Choroid plexus epithelial cell (primary cell): ENCODE data around the gene MOB3B.

Experiments
- DNase-seq: peaks from one replicate; pipeline ENCODE4 v3.0.0-alpha.2; 2010; ENCODE audit warnings: low read depth
- H3K4me3 ChIP-seq: 2 replicates; pipeline ENCODE4 v1.5.1; 2011; ENCODE audit warnings: low read depth, mild to moderate bottlenecking, control low read depth, low read length, moderate library complexity
- CTCF ChIP-seq: conservative IDR thresholded peaks from 2 replicates; pipeline ENCODE4 v1.5.1; 2011; ENCODE audit warnings: low read depth, mild to moderate bottlenecking, control low read depth, inconsistent platforms, low read length, moderate library complexity

The MOB3B gene

GRCh38 chr9:27535701-27536118, 6.1 kb upstream of the MOB3B start:
- peak; percentile 31 for TF ChIP-seq CTCF

GRCh38 chr9:27534658-27535209, 5.1 kb upstream of the MOB3B start:
- DNase-seq = no peak
- no peak overlapping the region for H3K4me3 ChIP-seq
- TF ChIP-seq CTCF = no peak

More at GRCh38 chr9:27535701-27536118, 6.1 kb upstream of the MOB3B start:
- no peak for DNase-seq
- no peak overlapping the region for H3K4me3 ChIP-seq

GRCh38 chr9:27534131-27534530, 4.5 kb upstream of the MOB3B start:
- no peak for TF ChIP-seq CTCF
- no peak overlapping the region for H3K4me3 ChIP-seq
- no peak for DNase-seq

- no peak for TF ChIP-seq CTCF
- no peak overlapping the region for H3K4me3 ChIP-seq
Measured at GRCh38 chr9:27533311-27533710, 3.7 kb upstream of the MOB3B start.

GRCh38 chr9:27532046-27532445, 2.4 kb upstream of the MOB3B start:
- no peak overlapping the region for H3K4me3 ChIP-seq
- no peak for DNase-seq
- no peak for TF ChIP-seq CTCF

More at GRCh38 chr9:27533311-27533710, 3.7 kb upstream of the MOB3B start:
- DNase-seq = no peak

GRCh38 chr9:27530915-27531755, 1.5 kb upstream of the MOB3B start:
- H3K4me3 ChIP-seq = no peak overlapping the region
- no peak for TF ChIP-seq CTCF
- DNase-seq = no peak
